HG03097 (cell line): ENCODE data around the gene PRICKLE2.

Experiments used
- ATAC-seq: cut with Tn5 transposase; IDR thresholded peaks from one replicate; pipeline ENCODE4 v1.9.1; 2021; ENCODE audit not compliant: unreplicated experiment, low FRiP score

The PRICKLE2 gene

DNA sequence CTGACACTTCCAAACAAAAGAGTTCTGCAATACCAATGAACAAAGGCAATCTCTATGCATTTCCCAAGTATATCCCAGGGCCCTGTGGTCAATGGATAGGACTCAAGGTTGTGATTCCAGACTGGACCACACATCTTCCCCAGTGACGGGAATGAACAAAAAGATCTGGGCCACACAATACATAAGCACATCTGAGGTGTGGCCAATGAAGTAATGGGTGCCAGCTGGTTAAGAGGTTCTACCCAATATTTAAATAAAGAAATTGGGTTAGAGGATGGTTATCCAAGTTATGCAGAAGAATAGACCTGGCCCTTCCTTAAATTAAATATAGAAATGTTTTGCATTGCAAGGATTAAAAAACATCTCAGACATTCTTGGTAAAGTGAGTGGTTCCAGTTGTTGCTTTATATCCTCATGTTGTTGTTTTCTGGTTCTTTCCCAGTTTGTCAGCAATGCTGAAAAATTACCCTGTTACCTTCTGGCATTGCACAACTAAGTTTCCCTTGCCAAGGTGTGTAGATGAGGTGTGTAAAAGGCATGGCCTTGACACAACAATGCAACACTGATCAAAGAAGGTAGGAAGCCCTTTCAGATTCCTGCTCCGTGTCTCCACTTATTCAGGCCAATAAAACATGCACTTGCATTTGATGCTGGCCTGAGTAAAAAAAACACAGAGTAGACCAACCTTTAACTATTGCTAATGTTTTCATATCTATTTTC, 86.5 kb downstream of the PRICKLE2 start:
- no peak for ATAC-seq

DNA sequence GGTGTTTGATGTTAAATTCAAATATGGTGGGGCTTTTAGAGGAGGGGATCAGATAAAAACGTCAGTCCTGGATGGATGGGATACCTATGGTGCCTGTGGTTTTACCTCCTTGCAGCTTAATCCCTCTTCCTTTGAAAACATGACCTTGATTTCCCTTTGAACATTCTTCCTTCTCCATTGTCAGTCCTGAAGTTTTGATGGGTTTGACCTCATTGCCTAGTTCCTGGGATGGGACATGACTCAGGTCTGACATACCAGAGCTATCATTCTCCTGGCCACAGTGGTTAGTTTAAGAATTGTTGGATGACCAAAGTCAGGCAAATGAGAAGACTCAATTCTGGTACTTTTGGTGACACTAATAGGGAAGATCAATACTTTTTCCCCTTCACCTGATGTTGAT, 87.2 kb downstream of the PRICKLE2 start:
- no peak for ATAC-seq

GRCh38 chr3:64134882-64135281, 90.4 kb downstream of the PRICKLE2 start:
- ATAC-seq: no peak

DNA sequence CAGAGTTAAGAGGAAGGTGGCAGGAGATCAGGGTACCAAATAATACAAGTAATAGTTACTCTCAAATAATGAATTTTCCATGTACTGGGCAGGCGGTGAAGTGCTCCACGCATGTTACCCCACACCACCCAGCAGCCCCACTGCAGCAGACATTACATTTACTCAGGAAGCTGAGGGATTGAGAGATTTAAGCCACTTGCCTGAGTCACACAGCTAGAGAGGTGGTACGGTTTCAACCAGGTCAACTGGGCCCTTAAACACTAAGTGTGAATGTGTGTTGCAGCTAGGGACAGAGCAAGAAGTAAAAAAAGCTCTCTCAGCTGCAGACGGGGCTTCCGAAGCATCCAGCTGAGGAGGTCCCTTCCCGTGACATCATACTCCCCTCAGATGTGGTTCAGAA, 91.3 kb downstream of the PRICKLE2 start:
- ATAC-seq: no peak

DNA sequence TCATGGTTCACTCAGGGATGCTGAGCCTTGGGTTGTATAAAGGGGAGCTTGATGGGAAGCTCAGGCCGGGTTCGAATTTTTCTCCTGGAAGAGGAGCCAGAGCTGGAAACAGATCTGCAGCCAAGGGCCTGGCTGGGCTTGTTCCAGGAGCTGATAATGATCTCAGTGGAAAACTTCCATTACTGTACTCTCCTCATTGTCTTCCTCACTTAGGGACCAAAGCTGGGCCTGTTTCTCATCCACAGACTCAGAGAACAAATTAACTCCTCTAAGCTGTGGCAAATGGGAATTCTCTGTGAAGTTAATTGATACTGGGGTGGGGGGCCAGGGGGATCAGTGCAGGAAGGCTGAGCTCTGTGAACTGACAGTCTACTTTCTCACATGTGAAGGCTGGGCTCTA, 92.0 kb downstream of the PRICKLE2 start:
- no peak for ATAC-seq

DNA sequence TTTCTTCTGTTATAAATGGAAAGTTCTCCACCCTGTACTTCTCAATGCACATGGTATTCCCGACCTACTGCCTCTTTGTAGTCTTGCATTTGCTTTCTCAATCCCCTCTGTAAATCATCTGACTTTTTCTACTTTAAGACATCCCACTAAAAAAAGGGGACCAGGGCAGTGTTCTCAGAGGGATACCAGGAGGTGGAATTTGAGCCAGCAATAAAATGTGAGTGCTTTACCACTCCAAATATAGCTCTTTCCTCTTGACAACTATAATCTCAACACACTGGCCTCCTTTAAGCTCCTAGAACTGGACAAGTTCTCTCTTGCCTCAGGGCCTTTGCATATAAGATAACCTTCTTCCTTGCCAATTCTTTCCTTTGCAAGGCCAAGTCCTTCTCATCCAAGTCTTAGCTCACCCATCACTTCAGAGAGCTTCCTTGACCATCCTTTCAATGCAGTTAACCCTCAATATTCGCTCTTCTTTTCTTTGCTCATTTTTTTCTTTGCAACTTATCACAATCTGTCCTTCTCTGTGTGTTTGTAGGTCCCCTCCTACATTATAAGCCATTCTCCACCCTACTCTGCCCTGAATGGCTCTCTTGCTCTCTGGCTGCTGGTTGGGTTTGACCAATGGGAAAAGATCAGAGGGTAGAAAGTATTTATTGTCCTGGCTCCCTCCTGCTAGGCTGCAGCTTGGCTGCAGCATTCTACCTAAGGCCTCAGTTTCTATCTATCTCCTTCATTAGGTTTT, 93.4 kb downstream of the PRICKLE2 start:
- no peak for ATAC-seq

GRCh38 chr3:64130436-64130835, 94.8 kb downstream of the PRICKLE2 start:
- ATAC-seq: no peak

DNA sequence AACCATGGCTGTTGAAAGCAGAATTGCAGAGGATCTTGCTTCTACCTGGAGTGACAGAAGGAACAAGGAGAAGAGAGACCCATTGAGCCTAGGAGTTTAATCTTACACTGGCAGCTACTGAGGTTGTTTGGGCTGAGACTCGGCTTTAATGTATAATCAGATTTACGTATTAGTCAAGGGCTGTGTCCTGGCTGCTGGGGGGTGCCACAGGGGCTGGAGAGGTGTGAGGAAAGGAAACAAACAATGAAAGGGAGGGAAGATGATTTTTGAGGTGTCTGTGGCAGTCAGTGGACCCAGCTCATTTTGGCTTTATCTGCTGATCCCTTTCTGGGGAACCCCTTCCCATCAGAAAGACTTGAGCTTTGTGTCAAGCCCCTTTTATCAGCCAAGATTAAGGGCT, 95.7 kb downstream of the PRICKLE2 start:
- no peak for ATAC-seq

- ATAC-seq: no peak
Observed at GRCh38 chr3:64129106-64129505, 96.2 kb downstream of the PRICKLE2 start.

DNA sequence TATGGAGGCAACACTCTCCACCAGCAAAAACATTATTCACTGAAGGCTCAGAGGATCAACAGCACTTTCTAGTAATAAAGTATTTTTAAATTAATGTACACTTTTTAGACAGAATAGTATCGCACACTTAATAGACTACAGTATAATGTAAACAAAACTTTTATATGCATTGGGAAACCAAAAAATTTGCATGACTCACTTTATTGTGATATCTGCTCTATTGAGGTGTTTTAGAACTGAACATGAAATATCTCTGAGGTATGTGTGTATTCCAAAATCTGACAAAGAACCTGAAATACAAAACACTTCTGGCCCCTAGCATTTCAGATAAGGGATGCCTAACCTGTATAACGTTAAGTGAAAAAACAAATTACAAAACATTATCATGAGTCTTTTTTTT, 99.7 kb downstream of the PRICKLE2 start:
- ATAC-seq: no peak

DNA sequence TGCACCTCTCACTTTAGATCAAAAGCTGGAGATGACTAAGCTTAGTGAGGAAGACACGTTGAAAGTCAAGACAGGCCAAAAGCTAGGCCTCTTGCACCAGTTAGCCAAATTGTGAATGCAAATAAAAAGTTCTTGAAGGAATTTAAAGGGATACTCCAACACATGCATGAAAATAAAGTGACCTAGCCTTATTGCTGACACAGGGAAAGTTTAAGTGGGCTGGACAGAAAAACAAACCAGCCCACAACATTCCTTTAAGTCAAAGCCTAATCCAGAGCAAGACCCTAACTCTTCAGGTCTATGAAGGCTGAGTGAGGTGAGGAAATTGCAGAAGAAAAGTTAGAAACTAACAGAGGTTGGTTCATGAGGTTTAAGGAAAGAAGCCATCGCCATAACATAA, 101.3 kb downstream of the PRICKLE2 start:
- no peak for ATAC-seq

GRCh38 chr3:64122476-64122875, 102.8 kb downstream of the PRICKLE2 start:
- ATAC-seq: no peak

DNA sequence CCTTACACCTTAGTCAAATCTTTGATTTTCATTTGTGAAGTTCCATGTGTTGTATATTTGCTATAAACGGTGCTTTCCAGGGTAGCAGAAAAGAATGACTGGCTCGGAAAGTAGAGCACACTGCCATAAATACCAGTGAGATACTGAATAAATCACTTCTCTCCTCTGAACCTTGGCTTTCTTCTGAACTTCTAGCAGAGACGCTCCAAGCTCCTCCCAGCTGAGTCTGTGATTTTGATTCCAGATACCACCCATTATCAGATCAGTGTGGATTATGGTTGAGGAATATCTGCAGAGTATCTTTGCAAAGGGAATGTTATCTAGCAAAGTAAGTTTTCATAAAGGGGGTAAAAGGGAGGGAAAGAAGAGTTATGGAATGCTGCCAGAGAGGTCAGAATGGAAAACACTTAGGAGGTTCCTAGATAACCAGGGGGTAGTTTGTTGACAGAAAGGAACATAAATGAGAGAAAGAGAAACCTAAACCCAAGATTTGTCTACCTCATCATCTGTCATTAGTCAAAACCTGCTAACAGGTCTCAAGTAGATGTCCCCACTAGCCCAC, 103.4 kb downstream of the PRICKLE2 start:
- no peak for ATAC-seq

- no peak for ATAC-seq
Observed at GRCh38 chr3:64120876-64121275, 104.4 kb downstream of the PRICKLE2 start.

GRCh38 chr3:64117483-64117882, 107.8 kb downstream of the PRICKLE2 start:
- no peak for ATAC-seq

DNA sequence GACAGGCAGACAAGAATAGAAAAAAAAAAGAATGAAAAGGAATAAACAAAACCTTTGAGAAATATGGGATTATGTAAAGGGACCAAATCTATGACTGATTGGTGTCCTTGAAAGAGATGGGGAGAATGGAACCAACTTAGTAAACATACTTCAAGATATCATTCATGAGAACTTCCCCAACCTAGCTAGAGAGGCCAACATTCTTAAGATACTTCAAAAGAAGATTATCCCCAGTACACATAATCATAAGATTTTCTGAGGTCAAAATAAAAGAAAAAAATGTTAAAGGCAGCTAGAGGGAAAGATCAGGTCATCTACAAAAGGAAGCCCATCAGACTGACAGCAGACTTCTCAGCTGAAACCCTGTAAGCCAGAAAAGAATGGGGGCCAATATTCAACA, 110.6 kb downstream of the PRICKLE2 start:
- ATAC-seq: no peak

GRCh38 chr3:64111872-64112271, 113.4 kb downstream of the PRICKLE2 start:
- ATAC-seq: no peak

GRCh38 chr3:64111083-64111482, 114.2 kb downstream of the PRICKLE2 start:
- ATAC-seq: no peak

DNA sequence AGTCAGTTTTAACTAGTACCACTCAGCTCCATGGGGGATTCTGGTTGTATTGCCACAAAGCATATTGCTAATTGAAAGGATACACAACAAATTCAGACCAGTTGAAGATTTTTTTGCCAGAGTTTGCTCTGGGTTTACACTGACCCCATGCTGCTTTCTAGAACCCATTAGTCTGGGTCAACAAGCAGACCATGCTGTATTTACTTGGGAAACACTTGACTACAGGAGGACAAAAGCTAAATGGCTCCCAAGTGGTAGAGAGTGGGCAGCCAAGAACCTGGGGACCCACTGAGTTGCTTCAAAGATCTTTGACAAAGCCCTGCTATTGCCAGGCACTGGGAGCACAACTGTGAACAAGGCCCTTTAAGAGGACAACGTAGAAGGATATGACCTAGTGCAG, 115.2 kb downstream of the PRICKLE2 start:
- no peak for ATAC-seq

- no peak for ATAC-seq
Observed at GRCh38 chr3:64109438-64109837, 115.8 kb downstream of the PRICKLE2 start.

- ATAC-seq: no peak
Observed at GRCh38 chr3:64108784-64109317, 116.4 kb downstream of the PRICKLE2 start.

GRCh38 chr3:64108231-64108630, 117.0 kb downstream of the PRICKLE2 start:
- no peak for ATAC-seq
